ENCODE data around the gene SPDYE2B. TPM values are rescaled to one million over a fixed set of nuclear protein-coding genes. Genes with fewer than 3 reads are reported as not detected.
"Not testable (repeated sequence)": the region's sequence is repeated elsewhere in the genome, so short reads cannot be mapped to it uniquely, and the experiment has no call there.

The SPDYE2B gene
- polyA plus RNA-seq, 1 donor (not counting 4 experiments of a cell fraction or from before 2014, with no cell fraction given), result not detected

DNA sequence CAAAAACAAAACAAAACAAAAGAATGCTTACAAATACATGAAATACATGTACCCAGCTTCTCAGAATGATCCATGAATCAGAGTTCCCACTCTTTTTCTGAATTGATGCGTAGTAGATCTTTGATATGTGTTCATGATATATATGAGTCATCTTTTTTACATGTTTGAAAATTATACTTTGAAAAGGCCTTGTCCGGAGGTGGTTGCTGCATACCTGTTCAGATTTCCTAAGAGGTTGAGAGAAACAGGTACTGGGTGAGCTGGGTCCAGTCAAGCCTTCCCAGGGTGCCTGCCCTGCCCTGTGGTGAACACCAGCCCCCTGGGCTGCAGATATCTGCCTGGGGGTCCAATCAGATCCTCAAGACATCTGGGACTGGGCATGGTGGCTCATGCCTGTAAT is 25.4 kb downstream of the SPDYE2B start:
- H2AFZ ChIP-seq (ENCODE audit: control insufficient read depth, low read length); H3K9me3 ChIP-seq (ENCODE audit: control insufficient read depth, low read depth, low read length); FAIRE-seq; H3K9me1 ChIP-seq (ENCODE audit: control insufficient read depth, extremely low read depth, insufficient read depth, low read length); H4K20me1 ChIP-seq (ENCODE audit: control insufficient read depth, extremely low read depth, insufficient read depth, low read length); dilution Hi-C loops (cut with MboI; ENCODE audit: extremely low pct_ligation_motif_present, low sequenced_read_pairs); H3K4me3 ChIP-seq (ENCODE audit: control insufficient read depth in 2 of 3, extremely low read depth in 1 of 3, insufficient read depth in 2 of 3, low read depth in 1 of 3, low read length in 3 of 3); H3K27ac ChIP-seq (ENCODE audit: control insufficient read depth, insufficient read depth, low read length); H3K4me2 ChIP-seq (ENCODE audit: control insufficient read depth, extremely low read depth, insufficient read depth, low read depth, low read length); H3K9ac ChIP-seq (ENCODE audit: control insufficient read depth, extremely low read depth, insufficient read depth, low read length); DNase-seq (ENCODE audit: low read depth, low spot score); H3K4me1 ChIP-seq (ENCODE audit: control insufficient read depth, extremely low read depth, insufficient read depth, low read length); H3K79me2 ChIP-seq (ENCODE audit: control insufficient read depth, insufficient read depth, low read length); H3K36me3 ChIP-seq (ENCODE audit: control insufficient read depth in 2 of 2, extremely low read depth in 1 of 2, insufficient read depth in 2 of 2, low read length in 2 of 2); H3K27me3 ChIP-seq (ENCODE audit: control insufficient read depth, extremely low read depth, insufficient read depth, low read length): not testable (repeated sequence)

DNA sequence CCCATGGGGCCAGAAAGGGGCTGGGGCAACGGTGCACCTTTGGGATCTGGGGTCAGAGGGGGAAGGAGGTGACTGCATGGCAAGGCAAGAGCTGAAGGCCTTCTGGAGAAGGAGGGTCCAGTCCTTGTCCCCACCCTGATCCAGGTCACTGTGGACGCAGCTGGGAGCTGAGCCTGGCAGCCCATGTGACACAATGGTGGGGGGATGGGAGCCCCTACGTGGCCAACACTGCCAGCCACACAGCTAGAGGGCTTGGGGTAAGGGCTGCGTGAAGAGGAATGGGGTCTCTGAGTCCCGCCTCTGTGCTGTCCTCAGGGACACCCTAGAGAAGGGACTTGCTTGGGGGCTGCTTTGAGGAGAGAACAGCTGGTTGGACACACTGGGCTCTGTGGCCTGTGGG is 30.7 kb downstream of the SPDYE2B start:
- H3K9me3 ChIP-seq (ENCODE audit: control insufficient read depth, low read depth, low read length); DNase-seq (ENCODE audit: low read depth, low spot score); FAIRE-seq; dilution Hi-C loops (cut with MboI; ENCODE audit: extremely low pct_ligation_motif_present, low sequenced_read_pairs); H3K9ac ChIP-seq (ENCODE audit: control insufficient read depth, extremely low read depth, insufficient read depth, low read length); H4K20me1 ChIP-seq (ENCODE audit: control insufficient read depth, extremely low read depth, insufficient read depth, low read length); H3K79me2 ChIP-seq (ENCODE audit: control insufficient read depth, insufficient read depth, low read length); H3K27me3 ChIP-seq (ENCODE audit: control insufficient read depth, extremely low read depth, insufficient read depth, low read length); H3K9me1 ChIP-seq (ENCODE audit: control insufficient read depth, extremely low read depth, insufficient read depth, low read length); H3K36me3 ChIP-seq (ENCODE audit: control insufficient read depth in 2 of 2, extremely low read depth in 1 of 2, insufficient read depth in 2 of 2, low read length in 2 of 2); H3K27ac ChIP-seq (ENCODE audit: control insufficient read depth, insufficient read depth, low read length); H3K4me1 ChIP-seq (ENCODE audit: control insufficient read depth, extremely low read depth, insufficient read depth, low read length); H3K4me3 ChIP-seq (ENCODE audit: control insufficient read depth in 2 of 3, extremely low read depth in 1 of 3, insufficient read depth in 2 of 3, low read depth in 1 of 3, low read length in 3 of 3); H3K4me2 ChIP-seq (ENCODE audit: control insufficient read depth, extremely low read depth, insufficient read depth, low read depth, low read length); H2AFZ ChIP-seq (ENCODE audit: control insufficient read depth, low read length): not testable (repeated sequence)

DNA sequence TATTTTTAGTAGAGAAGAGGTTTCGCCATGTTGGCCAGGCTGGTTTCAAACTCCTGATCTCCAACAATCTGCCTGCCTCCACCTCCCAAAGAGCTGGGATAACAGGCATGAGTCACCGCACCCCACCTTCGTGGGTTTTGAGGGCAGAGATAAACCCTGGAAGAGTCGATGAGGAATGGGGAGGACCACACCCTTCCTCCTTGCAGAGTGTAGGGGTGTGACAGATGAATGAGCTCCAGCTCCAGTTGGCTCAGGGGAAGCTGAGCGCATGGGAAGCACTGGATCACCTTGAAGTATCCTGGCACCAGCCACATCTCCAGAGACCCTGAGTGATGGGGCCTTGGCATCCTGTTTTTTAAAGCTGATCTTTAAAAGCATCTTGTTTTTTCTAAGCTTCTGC is 32.4 kb downstream of the SPDYE2B start:
- H3K9me1 ChIP-seq (ENCODE audit: control insufficient read depth, extremely low read depth, insufficient read depth, low read length); H4K20me1 ChIP-seq (ENCODE audit: control insufficient read depth, extremely low read depth, insufficient read depth, low read length); dilution Hi-C loops (cut with MboI; ENCODE audit: extremely low pct_ligation_motif_present, low sequenced_read_pairs); H3K79me2 ChIP-seq (ENCODE audit: control insufficient read depth, insufficient read depth, low read length); FAIRE-seq; H3K4me3 ChIP-seq (ENCODE audit: control insufficient read depth in 2 of 3, extremely low read depth in 1 of 3, insufficient read depth in 2 of 3, low read depth in 1 of 3, low read length in 3 of 3); H3K4me1 ChIP-seq (ENCODE audit: control insufficient read depth, extremely low read depth, insufficient read depth, low read length); H3K9me3 ChIP-seq (ENCODE audit: control insufficient read depth, low read depth, low read length); DNase-seq (ENCODE audit: low read depth, low spot score); H3K36me3 ChIP-seq (ENCODE audit: control insufficient read depth in 2 of 2, extremely low read depth in 1 of 2, insufficient read depth in 2 of 2, low read length in 2 of 2); H3K9ac ChIP-seq (ENCODE audit: control insufficient read depth, extremely low read depth, insufficient read depth, low read length); H3K27me3 ChIP-seq (ENCODE audit: control insufficient read depth, extremely low read depth, insufficient read depth, low read length); H3K4me2 ChIP-seq (ENCODE audit: control insufficient read depth, extremely low read depth, insufficient read depth, low read depth, low read length); H2AFZ ChIP-seq (ENCODE audit: control insufficient read depth, low read length); H3K27ac ChIP-seq (ENCODE audit: control insufficient read depth, insufficient read depth, low read length): not testable (repeated sequence)

DNA sequence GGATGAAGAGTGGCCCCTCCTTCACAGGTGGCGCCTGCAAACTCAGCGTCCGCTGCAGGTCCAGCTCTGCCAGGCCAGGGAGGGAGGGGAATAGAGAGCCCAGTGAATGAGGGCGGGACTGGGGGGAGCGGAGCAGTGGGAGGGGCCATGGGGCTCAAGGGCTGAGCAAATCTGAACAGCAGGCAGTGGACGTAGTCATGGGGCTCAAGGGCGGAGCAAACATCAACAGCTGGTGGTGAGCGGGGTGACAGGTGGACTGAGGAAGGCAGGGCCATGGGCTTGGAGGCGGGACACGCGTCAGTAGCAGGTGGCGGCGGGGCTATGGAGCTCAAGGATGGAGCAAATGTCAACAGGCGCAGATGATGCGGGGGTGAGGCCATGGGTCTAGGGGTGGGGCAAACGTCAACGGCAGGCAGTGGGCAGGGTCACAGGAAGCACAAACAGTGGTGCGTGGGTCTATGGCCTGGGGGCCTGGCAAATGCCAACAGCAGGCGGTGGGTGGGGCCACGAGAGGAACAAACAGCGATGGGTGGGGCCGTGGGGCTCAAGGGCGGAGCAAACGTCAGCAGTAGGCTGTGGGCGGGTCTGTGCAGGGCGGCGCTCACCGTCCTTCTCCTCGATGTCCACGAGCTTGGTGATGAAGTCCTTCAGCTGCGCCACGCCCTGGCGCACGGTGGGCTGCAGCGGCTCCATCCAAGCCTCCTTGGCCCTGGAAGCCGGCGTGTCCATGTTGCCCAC is 38.3 kb downstream of the SPDYE2B start:
- H3K79me2 ChIP-seq (ENCODE audit: control insufficient read depth, insufficient read depth, low read length); H3K4me1 ChIP-seq (ENCODE audit: control insufficient read depth, extremely low read depth, insufficient read depth, low read length); H3K9me3 ChIP-seq (ENCODE audit: control insufficient read depth, low read depth, low read length); H3K27me3 ChIP-seq (ENCODE audit: control insufficient read depth, extremely low read depth, insufficient read depth, low read length); dilution Hi-C loops (cut with MboI; ENCODE audit: extremely low pct_ligation_motif_present, low sequenced_read_pairs); H4K20me1 ChIP-seq (ENCODE audit: control insufficient read depth, extremely low read depth, insufficient read depth, low read length); H3K4me2 ChIP-seq (ENCODE audit: control insufficient read depth, extremely low read depth, insufficient read depth, low read depth, low read length); H3K4me3 ChIP-seq (ENCODE audit: control insufficient read depth in 2 of 3, extremely low read depth in 1 of 3, insufficient read depth in 2 of 3, low read depth in 1 of 3, low read length in 3 of 3); H3K9ac ChIP-seq (ENCODE audit: control insufficient read depth, extremely low read depth, insufficient read depth, low read length); DNase-seq (ENCODE audit: low read depth, low spot score); H3K27ac ChIP-seq (ENCODE audit: control insufficient read depth, insufficient read depth, low read length); H3K36me3 ChIP-seq (ENCODE audit: control insufficient read depth in 2 of 2, extremely low read depth in 1 of 2, insufficient read depth in 2 of 2, low read length in 2 of 2); FAIRE-seq; H3K9me1 ChIP-seq (ENCODE audit: control insufficient read depth, extremely low read depth, insufficient read depth, low read length); H2AFZ ChIP-seq (ENCODE audit: control insufficient read depth, low read length): not testable (repeated sequence)

DNA sequence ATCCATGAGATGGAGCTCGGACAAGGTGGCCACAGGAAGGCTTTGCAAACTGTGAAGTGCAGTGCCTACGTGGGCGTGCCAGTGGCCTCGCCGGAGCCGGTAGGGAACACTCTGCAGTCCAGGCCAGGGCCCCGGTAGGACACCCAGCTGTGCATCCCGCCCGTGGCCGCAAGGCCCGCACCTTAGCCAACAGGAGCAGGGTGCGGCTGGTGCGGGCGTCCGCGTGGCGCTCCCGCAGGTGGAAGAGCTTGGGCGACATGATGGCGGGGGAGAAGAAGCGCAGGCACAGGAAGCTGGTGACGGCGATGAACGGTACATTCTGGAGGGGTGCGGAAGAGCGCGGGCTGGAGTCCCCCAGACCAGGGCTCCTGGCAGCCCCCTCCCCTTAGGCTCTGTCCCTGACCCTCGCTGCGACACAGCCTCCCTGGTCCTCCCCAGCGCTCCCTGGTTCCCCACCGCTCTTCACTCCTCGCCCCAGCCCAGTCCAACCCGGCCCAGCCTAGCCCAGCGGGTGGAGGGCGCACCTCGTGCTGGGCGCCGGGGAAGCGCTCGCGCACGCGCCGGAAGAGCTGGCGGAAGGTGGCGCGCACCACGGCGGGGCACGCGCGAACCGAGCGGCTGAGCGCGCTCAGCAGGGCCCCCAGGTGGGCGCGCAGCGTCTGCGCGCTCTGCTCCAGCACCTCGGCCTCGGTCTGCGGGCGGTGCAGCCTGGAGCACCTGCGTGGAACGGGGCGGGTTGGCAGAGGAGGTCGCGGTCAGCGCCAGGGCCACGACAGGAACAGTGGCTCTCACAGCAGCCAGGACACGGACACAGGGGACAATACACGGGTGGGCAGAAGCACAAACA is 39.5 kb downstream of the SPDYE2B start:
- H3K27me3 ChIP-seq (ENCODE audit: control insufficient read depth, extremely low read depth, insufficient read depth, low read length); H2AFZ ChIP-seq (ENCODE audit: control insufficient read depth, low read length); H3K36me3 ChIP-seq (ENCODE audit: control insufficient read depth in 2 of 2, extremely low read depth in 1 of 2, insufficient read depth in 2 of 2, low read length in 2 of 2); DNase-seq (ENCODE audit: low read depth, low spot score); H3K9me1 ChIP-seq (ENCODE audit: control insufficient read depth, extremely low read depth, insufficient read depth, low read length); H3K4me1 ChIP-seq (ENCODE audit: control insufficient read depth, extremely low read depth, insufficient read depth, low read length); H4K20me1 ChIP-seq (ENCODE audit: control insufficient read depth, extremely low read depth, insufficient read depth, low read length); dilution Hi-C loops (cut with MboI; ENCODE audit: extremely low pct_ligation_motif_present, low sequenced_read_pairs); H3K27ac ChIP-seq (ENCODE audit: control insufficient read depth, insufficient read depth, low read length); FAIRE-seq; H3K79me2 ChIP-seq (ENCODE audit: control insufficient read depth, insufficient read depth, low read length); H3K4me3 ChIP-seq (ENCODE audit: control insufficient read depth in 2 of 3, extremely low read depth in 1 of 3, insufficient read depth in 2 of 3, low read depth in 1 of 3, low read length in 3 of 3); H3K4me2 ChIP-seq (ENCODE audit: control insufficient read depth, extremely low read depth, insufficient read depth, low read depth, low read length); H3K9me3 ChIP-seq (ENCODE audit: control insufficient read depth, low read depth, low read length); H3K9ac ChIP-seq (ENCODE audit: control insufficient read depth, extremely low read depth, insufficient read depth, low read length): not testable (repeated sequence)

All from keratinocyte (primary cell).